ENCODE results near the gene AGK.

GRCh38 chr7:141702892-141703291 lies 151.7 kb downstream of the AGK start:
- TF ChIP-seq CTCF (IDR thresholded peaks at IDR 0.05; ENCODE audit: insufficient read depth, low read length, poor library complexity, severe bottlenecking), result no peak
- no peak for TF ChIP-seq EZH2phosphoT487 (conservative IDR thresholded peaks at IDR 0.05; ENCODE audit: low read length)

Data from SU-DHL-6 (cell line).